Breast epithelium (tissue), 3 donors: ENCODE data around the gene SORCS3.

Experiments used
- CTCF ChIP-seq, 3 donors: fragments of 450-650 bp; IDR thresholded peaks; one replicate each; pipeline ENCODE4 v1.5.1; 2016 to 2017; ENCODE audit warnings: antibody characterized with exemption in 3 of 3, mild to moderate bottlenecking in 3 of 3, moderate library complexity in 3 of 3
- POLR2AphosphoS5 ChIP-seq, 3 donors: sonication (generic); formaldehyde crosslinking; IDR thresholded peaks; one replicate each; pipeline ENCODE4 v1.6.1; 2017; ENCODE audit warnings: antibody characterized with exemption in 3 of 3

DNA sequence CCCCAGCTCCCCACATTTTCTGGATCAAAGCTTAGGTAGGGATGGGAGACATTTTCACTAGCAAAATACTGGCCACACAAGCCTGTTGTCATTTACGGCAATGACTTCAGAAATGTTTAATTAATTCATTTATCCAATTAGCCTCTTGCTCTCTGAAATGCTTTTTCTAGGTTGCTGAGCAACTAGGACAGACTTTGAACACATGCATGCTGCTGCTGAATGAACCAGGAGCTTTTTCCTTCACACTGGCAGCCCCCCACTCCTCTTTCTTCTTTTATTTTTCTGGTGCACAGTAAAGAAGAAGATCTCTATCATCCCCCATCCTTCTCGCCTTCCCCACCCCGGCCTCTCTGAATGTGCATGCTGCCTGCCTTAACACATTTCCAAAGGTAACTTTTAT is 22.5 kb downstream of the SORCS3 start:
- no peak for TF ChIP-seq CTCF (IDR thresholded peaks at IDR 0.05)
- no peak for TF ChIP-seq POLR2AphosphoS5 (IDR thresholded peaks at IDR 0.05)
